Measurements from ENCODE around the gene TFAP2C.
"Not testable (repeated sequence)": the region's sequence is repeated elsewhere in the genome, so short reads cannot be mapped to it uniquely, and the experiment has no call there.

Gene TFAP2C

GRCh38 chr20:56617489-56617888 is 11.6 kb upstream of the TFAP2C start:
- DNase-seq, result no peak

- no peak for DNase-seq
Observed at GRCh38 chr20:56621730-56622129, 7.4 kb upstream of the TFAP2C start.

GRCh38 chr20:56623930-56624329 is 5.2 kb upstream of the TFAP2C start:
- not testable (repeated sequence) for DNase-seq

GRCh38 chr20:56624786-56625681 is 4.1 kb upstream of the TFAP2C start:
- no peak for DNase-seq

GRCh38 chr20:56625837-56626236 is 3.3 kb upstream of the TFAP2C start:
- DNase-seq, result no peak

- no peak for DNase-seq
Observed at GRCh38 chr20:56626367-56627121, 2.6 kb upstream of the TFAP2C start.

- no peak for DNase-seq
Observed at GRCh38 chr20:56627122-56628014, 1.7 kb upstream of the TFAP2C start.

- DNase-seq, result no peak
Observed at GRCh38 chr20:56628015-56628872, 862 bp upstream of the TFAP2C start.

GRCh38 chr20:56629464-56630085 is 469 bp downstream of the TFAP2C start:
- DNase-seq, result no peak

GRCh38 chr20:56630086-56630493 is 984 bp downstream of the TFAP2C start:
- DNase-seq, result no peak

- no peak for DNase-seq
Observed at GRCh38 chr20:56630506-56631317, 1.6 kb downstream of the TFAP2C start.

- no peak for DNase-seq
Observed at GRCh38 chr20:56631318-56631989, 2.3 kb downstream of the TFAP2C start.

- no peak for DNase-seq
Observed at GRCh38 chr20:56631990-56632327, 2.9 kb downstream of the TFAP2C start.

- DNase-seq, result no peak
Observed at GRCh38 chr20:56634307-56634706, 5.2 kb downstream of the TFAP2C start.

GRCh38 chr20:56634735-56635385 is 5.8 kb downstream of the TFAP2C start:
- DNase-seq, result no peak

- no peak for DNase-seq
Observed at GRCh38 chr20:56636716-56637115, 7.6 kb downstream of the TFAP2C start.

GRCh38 chr20:56637576-56637975 is 8.5 kb downstream of the TFAP2C start:
- no peak for DNase-seq

GRCh38 chr20:56646599-56646998 is 17.5 kb downstream of the TFAP2C start:
- DNase-seq, result no peak

GRCh38 chr20:56653211-56653610 is 24.1 kb downstream of the TFAP2C start:
- no peak for DNase-seq

GRCh38 chr20:56656632-56657031 is 27.5 kb downstream of the TFAP2C start:
- DNase-seq, result no peak
